Left lung (tissue), 10 donors: Measurements from ENCODE around the gene CD1C. TPM values are rescaled to one million over a fixed set of nuclear protein-coding genes. Genes with fewer than 3 reads are reported as not detected.
A peak's percentile ranks its signal among the peaks of the same experiment; 100 is the strongest.

Experiments used
- ATAC-seq: fragments of 200-7000 bp; cut with Tn5 transposase; one replicate; pipeline ENCODE4 v1.9.1; 2020; ENCODE audit warnings: moderate library complexity
- DNase-seq, 4 donors: peaks; one replicate each; pipeline ENCODE4 v3.0.0-alpha.2; 2013 to 2020
- H3K27ac ChIP-seq, 2 donors: fragments of 200-600 bp; sonication (generic) in 1 of 2; one replicate each; pipeline versions ENCODE4 v1.5.0 to v1.8.0; 2020 to 2021
- H3K27me3 ChIP-seq, 2 donors: fragments of 200-600 bp; sonication (generic) in 1 of 2; one replicate each; pipeline versions ENCODE4 v1.5.0 to v1.8.0; 2020 to 2021
- H3K36me3 ChIP-seq, 2 donors: fragments of 200-600 bp; sonication (generic) in 1 of 2; one replicate each; pipeline versions ENCODE4 v1.5.0 to v1.8.0; 2020 to 2021
- H3K4me1 ChIP-seq, 2 donors: fragments of 200-600 bp; one replicate each; pipeline ENCODE4 v1.8.0; 2021
- H3K4me3 ChIP-seq, 2 donors: fragments of 200-600 bp; sonication (generic) in 1 of 2; one replicate each; pipeline versions ENCODE4 v1.5.0 to v1.8.0; 2020 to 2021; ENCODE audit warnings: mild to moderate bottlenecking in 1 of 2
- H3K9me3 ChIP-seq, 2 donors: fragments of 200-600 bp; sonication (generic) in 1 of 2; one replicate each; pipeline versions ENCODE4 v1.5.0 to v1.8.0; 2020 to 2021
- intact Hi-C, 2 donors: fragments of 100-400 bp; cut with DNase I; formaldehyde crosslinking; loops; one replicate each; pipeline versions ENCODE4 v1.11.2 to v1.14.2; 2022
- polyA plus RNA-seq, 6 donors: library from polyadenylated mRNA; unstranded; fragments of 120-200 nt; gene quantifications; one replicate each; pipeline ENCODE4 v1.2.1, GENCODE V29; 2013; ENCODE audit not compliant: insufficient read length in 6 of 6
- total RNA-seq, 2 donors: library from RNA; stranded (reverse); fragmentation: NEBNext Ultra II Directional; extraction: Animal tissue kit (Norgen Biotek cat#: 25700); gene quantifications; one replicate each; pipeline ENCODE4 v1.2.1, GENCODE V29; 2021
- TF ChIP-seq, protein P1 (sequence below), 2 donors: fragments of 200-600 bp; sonication (generic) in 1 of 2; IDR thresholded peaks; one replicate each; pipeline versions ENCODE4 v1.5.0 to v1.8.0; 2021; ENCODE audit warnings: antibody characterized with exemption in 2 of 2
- donor health status: DM: no; HTN: yes; CAD: no.
- donor health status: DM: no; HTN: no; CAD: no.

The CD1C gene
- total and polyA plus RNA-seq, 8 donors, result 0.76 to 2.8 (median 1.7) TPM

DNA sequence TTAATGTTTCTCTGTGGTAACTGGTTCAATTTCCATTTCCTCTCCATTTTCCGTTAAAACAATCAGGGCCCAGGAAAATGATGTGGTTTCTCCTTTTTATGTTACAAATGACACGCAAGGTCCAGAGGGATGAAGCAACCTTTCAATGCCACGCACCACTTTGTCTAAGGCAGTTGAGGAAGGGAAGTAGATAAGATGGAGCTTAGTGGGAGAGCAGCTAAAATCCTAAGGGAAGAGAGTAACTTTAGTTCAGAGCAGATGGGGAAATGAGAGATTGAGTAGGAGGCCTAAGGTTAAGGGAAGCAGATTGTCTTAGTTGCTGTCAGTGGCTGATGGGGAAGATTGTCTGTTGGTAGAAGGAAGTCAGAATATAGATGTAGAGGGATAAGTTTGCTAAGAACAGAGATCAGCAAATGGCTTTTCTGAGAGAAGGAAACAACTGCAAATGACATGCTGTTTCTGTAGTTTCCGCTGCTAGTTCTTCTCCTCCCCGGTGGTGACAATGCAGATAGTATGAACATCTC, 660 bp downstream of the CD1C start:
- no peak overlapping the region for H3K4me3 ChIP-seq
- ATAC-seq (peak; percentile 15), DNase-seq (no peak)
- no peaks in the 10 kb centered on the region for H3K9me3 ChIP-seq
- no peaks in the 10 kb centered on the region for H3K36me3 ChIP-seq
- TF ChIP-seq, protein P1, sequence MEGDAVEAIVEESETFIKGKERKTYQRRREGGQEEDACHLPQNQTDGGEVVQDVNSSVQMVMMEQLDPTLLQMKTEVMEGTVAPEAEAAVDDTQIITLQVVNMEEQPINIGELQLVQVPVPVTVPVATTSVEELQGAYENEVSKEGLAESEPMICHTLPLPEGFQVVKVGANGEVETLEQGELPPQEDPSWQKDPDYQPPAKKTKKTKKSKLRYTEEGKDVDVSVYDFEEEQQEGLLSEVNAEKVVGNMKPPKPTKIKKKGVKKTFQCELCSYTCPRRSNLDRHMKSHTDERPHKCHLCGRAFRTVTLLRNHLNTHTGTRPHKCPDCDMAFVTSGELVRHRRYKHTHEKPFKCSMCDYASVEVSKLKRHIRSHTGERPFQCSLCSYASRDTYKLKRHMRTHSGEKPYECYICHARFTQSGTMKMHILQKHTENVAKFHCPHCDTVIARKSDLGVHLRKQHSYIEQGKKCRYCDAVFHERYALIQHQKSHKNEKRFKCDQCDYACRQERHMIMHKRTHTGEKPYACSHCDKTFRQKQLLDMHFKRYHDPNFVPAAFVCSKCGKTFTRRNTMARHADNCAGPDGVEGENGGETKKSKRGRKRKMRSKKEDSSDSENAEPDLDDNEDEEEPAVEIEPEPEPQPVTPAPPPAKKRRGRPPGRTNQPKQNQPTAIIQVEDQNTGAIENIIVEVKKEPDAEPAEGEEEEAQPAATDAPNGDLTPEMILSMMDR (IDR thresholded peaks at IDR 0.05), result no peak
- no peaks in the 10 kb centered on the region for H3K27me3 ChIP-seq
- H3K27ac ChIP-seq, result no peak overlapping the region
- intact Hi-C loops, result no loop called here
- H3K4me1 ChIP-seq, result peaks cover 0 to 33% of the 10 kb centered on the region in 2 donors

DNA sequence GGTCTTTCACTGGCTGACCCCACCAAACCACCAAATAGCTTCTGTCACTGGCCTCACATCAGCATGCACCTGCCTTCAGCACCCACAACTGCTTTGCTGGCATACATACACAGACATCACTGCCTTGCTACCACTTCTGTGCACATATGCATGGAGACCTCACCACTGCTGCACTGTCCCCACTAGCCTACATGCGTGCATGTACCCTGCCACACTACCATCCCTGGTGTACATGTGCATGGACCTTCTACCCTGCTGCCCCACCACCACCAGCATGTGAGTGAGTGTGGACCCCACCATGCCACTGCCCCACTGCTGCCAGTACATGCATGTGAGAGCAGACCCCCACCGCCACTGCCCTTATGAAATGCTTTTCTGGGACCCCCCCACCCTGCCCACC, 6.1 kb downstream of the CD1C start:
- Histone ChIP-seq H3K27ac (no peak overlapping the region), H3K36me3 (no peaks in the 10 kb centered on the region), H3K9me3 (peaks cover 0 to 7% of the 10 kb centered on the region in 2 donors), H3K27me3 (no peaks in the 10 kb centered on the region), H3K4me3 (no peak overlapping the region), H3K4me1 (peaks cover 0 to under 1% of the 10 kb centered on the region in 2 donors)
- ATAC-seq, result no peak
- DNase-seq, result no peak
- intact Hi-C loops, result no loop called here
- TF ChIP-seq, protein P1 (IDR thresholded peaks at IDR 0.05), result no peak

DNA sequence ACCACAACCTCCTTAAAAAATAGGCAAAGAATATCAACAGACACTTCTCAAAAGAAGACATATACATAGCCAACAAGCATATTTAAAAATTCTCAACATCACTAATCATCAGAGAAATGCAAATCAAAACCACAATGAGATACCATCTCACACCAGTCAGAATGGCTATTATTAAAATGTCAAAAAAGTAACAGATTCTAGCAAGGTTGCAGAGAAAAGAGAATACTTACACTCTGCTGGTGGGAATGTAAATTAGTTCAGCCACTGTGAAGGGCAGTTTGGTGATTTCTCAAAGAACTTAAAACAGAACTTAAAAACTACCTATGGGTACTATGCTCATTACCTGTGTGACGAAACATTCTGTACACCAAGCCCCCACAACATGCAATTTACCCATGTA, 20.9 kb downstream of the CD1C start:
- no peak overlapping the region for H3K27ac ChIP-seq
- DNase-seq (no peak), ATAC-seq (no peak)
- peaks cover 0 to 22% of the 10 kb centered on the region in 2 donors for H3K9me3 ChIP-seq
- no peaks in the 10 kb centered on the region for H3K36me3 ChIP-seq
- H3K27me3 ChIP-seq, result no peaks in the 10 kb centered on the region
- intact Hi-C loops, result no loop called here
- H3K4me3 ChIP-seq, result no peak overlapping the region
- H3K4me1 ChIP-seq, result no peaks in the 10 kb centered on the region
- TF ChIP-seq, protein P1 (IDR thresholded peaks at IDR 0.05), result no peak

DNA sequence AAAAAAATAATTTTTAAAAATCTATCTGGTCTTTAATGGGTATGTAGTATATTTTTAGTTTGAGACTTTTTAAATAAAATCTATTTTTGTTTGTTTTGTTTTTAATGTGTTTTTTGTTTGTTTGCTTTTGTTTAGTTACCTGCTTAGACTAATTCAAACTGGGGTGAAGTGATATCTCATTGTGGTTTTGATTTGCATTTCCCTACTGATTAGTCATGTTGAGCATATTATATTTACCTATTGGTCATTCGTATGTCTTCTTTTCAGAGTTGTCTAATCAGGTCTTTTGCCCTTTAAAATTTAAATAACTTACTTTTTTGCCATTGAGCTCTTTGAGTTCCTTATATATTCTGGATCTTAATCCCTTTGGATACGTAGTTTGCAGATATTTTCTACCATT, 21.3 kb downstream of the CD1C start:
- H3K9me3 ChIP-seq, result peaks cover 0 to 22% of the 10 kb centered on the region in 2 donors
- H3K4me3 ChIP-seq, result no peak overlapping the region
- DNase-seq, result no peak
- TF ChIP-seq, protein P1 (IDR thresholded peaks at IDR 0.05), result no peak
- H3K27ac ChIP-seq, result no peak overlapping the region
- H3K36me3 ChIP-seq, result no peaks in the 10 kb centered on the region
- no peaks in the 10 kb centered on the region for H3K27me3 ChIP-seq
- no peaks in the 10 kb centered on the region for H3K4me1 ChIP-seq
- intact Hi-C loops, result no loop called here
- ATAC-seq, result no peak

DNA sequence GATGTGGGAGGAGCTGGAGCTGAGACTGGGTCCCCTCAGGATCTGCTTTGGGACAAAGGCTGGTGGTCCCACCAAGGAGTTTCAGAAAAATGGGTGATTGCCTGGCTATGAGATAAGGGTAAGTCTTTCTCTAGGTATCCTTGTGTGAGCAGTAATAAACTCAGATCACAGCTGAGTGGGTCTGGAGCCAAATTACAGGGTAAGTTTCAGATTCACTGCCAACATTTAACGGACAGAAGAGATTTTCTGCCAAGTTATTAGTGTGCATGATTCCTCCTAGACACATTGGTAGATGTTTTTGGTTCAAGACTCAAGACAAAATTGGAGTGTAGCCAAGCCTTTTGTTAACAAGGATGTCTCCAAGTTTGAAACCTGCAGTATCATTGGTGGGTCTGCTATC, 34.1 kb downstream of the CD1C start:
- ATAC-seq (no peak), DNase-seq (no peak)
- intact Hi-C loops, result no loop called here
- Histone ChIP-seq H3K9me3 (peaks cover 0 to 3% of the 10 kb centered on the region in 2 donors), H3K36me3 (no peaks in the 10 kb centered on the region), H3K27ac (no peak overlapping the region), H3K4me3 (no peak overlapping the region), H3K4me1 (peaks cover 0 to 3% of the 10 kb centered on the region in 2 donors), H3K27me3 (peaks cover 0 to 7% of the 10 kb centered on the region in 2 donors)
- TF ChIP-seq, protein P1 (IDR thresholded peaks at IDR 0.05), result no peak
